A673 (cell line): ENCODE measurements around the gene BCL2.

Experiments
- EZH2 ChIP-seq: fragments of 200-600 bp; sonication (generic); IDR thresholded peaks from 2 replicates; pipeline ENCODE4 v1.6.1; 2017; ENCODE audit warnings: borderline replicate concordance, low read depth, mild to moderate bottlenecking, mixed read lengths, antibody characterized with exemption, low read length; ENCODE audit not compliant: poor library complexity, severe bottlenecking
- TF ChIP-seq, protein P1 (sequence below): fragments of 300-800, 200-600 bp; sonication (generic); conservative IDR thresholded peaks from 2 replicates; pipeline ENCODE4 v1.5.1; 2017; ENCODE audit warnings: low read depth, mild to moderate bottlenecking, antibody characterized with exemption, low read length, moderate library complexity, mixed read lengths

- TF ChIP-seq, protein P1, sequence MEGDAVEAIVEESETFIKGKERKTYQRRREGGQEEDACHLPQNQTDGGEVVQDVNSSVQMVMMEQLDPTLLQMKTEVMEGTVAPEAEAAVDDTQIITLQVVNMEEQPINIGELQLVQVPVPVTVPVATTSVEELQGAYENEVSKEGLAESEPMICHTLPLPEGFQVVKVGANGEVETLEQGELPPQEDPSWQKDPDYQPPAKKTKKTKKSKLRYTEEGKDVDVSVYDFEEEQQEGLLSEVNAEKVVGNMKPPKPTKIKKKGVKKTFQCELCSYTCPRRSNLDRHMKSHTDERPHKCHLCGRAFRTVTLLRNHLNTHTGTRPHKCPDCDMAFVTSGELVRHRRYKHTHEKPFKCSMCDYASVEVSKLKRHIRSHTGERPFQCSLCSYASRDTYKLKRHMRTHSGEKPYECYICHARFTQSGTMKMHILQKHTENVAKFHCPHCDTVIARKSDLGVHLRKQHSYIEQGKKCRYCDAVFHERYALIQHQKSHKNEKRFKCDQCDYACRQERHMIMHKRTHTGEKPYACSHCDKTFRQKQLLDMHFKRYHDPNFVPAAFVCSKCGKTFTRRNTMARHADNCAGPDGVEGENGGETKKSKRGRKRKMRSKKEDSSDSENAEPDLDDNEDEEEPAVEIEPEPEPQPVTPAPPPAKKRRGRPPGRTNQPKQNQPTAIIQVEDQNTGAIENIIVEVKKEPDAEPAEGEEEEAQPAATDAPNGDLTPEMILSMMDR: no peak
- TF ChIP-seq EZH2: no peak
Observed at GRCh38 chr18:63152096-63152495, 167.5 kb downstream of the BCL2 start.
